Measurements from ENCODE around the gene EVPLL. TPM values are rescaled to one million over a fixed set of nuclear protein-coding genes. Genes with fewer than 3 reads are reported as not detected.
"Not testable (repeated sequence)": the region's sequence is repeated elsewhere in the genome, so short reads cannot be mapped to it uniquely, and the experiment has no call there.

EVPLL gene
- total and polyA plus RNA-seq, 2 donors from 2014 or later: 0.82 to 1.2 TPM

- Histone ChIP-seq H3K27ac (ENCODE audit: low read depth in 2 of 2, low read length in 2 of 2) (no peak overlapping the region), H3K27me3 (ENCODE audit: control insufficient read depth, insufficient read depth, low read length) (no peaks in the 10 kb centered on the region), H3K9me3 (ENCODE audit: control insufficient read depth in 2 of 3, insufficient read depth in 1 of 3, low read length in 3 of 3) (no peaks in the 10 kb centered on the region), H3K4me1 (ENCODE audit: control insufficient read depth in 2 of 3, insufficient read depth in 2 of 3, low read depth in 1 of 3, low read length in 3 of 3) (peaks cover 0 to 10% (median 9%) of the 10 kb centered on the region in 3 donors), H3K9ac (ENCODE audit: low read length in 3 of 3) (no peak overlapping the region), H3K4me3 (ENCODE audit: low read length in 3 of 3) (no peak overlapping the region), H3K36me3 (ENCODE audit: control insufficient read depth in 2 of 3, insufficient read depth in 3 of 3, low read length in 3 of 3) (no peaks in the 10 kb centered on the region)
- FAIRE-seq (no peak), DNase-seq (no peak)
- intact Hi-C loops (cut with DNase I): no loop called here
- TF ChIP-seq CTCF (IDR thresholded peaks at IDR 0.05; ENCODE audit: borderline replicate concordance, extremely low read depth, insufficient read depth): no peak
Measured at GRCh38 chr17:18374216-18374615, 3.4 kb upstream of the EVPLL start.

DNA sequence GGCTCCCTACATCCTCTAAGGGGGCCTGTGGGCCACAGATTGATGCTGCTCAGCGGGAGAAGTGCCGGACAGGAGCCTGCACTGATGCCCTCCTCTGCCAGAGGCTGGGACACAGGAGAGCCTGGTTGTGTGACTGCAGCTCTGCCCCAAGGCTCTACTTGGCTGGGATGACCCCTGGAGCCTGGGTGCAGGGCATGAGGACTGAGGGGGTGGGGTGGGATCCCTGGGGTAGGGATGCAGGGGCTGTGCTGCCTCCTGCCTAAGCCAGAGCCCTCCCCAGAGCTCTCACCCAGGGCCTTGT is 577 bp downstream of the EVPLL start:
- no peak for DNase-seq
- no peak for TF ChIP-seq CTCF (IDR thresholded peaks at IDR 0.05; ENCODE audit: borderline replicate concordance, extremely low read depth, insufficient read depth)
- Histone ChIP-seq H3K9me3 (ENCODE audit: control insufficient read depth in 2 of 3, insufficient read depth in 1 of 3, low read length in 3 of 3) (no peaks in the 10 kb centered on the region), H3K4me1 (ENCODE audit: control insufficient read depth in 2 of 3, insufficient read depth in 2 of 3, low read depth in 1 of 3, low read length in 3 of 3) (peaks cover 0 to 10% (median 9%) of the 10 kb centered on the region in 3 donors), H3K4me3 (ENCODE audit: low read length in 3 of 3) (no peak overlapping the region), H3K27me3 (ENCODE audit: control insufficient read depth, insufficient read depth, low read length) (no peaks in the 10 kb centered on the region), H3K9ac (ENCODE audit: low read length in 3 of 3) (no peak overlapping the region), H3K27ac (ENCODE audit: low read depth in 2 of 2, low read length in 2 of 2) (peak overlapping the region in 1 of 2 donors; percentile 77), H3K36me3 (ENCODE audit: control insufficient read depth in 2 of 3, insufficient read depth in 3 of 3, low read length in 3 of 3) (no peaks in the 10 kb centered on the region)
- intact Hi-C loops (cut with DNase I): no loop called here
- FAIRE-seq: no peak

DNA sequence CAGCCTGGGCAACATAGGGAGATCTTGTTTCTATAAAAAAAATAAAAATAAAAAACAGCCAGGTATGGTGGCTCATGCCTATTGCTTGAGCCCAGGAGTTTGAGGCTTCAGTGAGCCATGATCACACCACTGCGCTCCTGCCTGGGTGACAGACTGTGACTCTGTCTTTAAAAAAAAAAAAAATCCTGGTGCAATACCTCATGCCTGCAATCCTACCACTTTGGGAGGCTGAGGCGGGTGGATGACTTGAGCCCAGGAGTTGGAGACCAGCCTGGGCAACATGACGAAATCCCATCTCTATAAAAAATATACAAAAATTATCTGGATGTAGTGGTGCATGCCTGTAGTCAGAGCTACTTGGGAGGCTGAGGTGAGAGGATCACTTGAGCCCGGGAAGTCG is 1.0 kb downstream of the EVPLL start:
- H3K4me1 ChIP-seq (ENCODE audit: control insufficient read depth in 2 of 3, insufficient read depth in 2 of 3, low read depth in 1 of 3, low read length in 3 of 3); H3K36me3 ChIP-seq (ENCODE audit: control insufficient read depth in 2 of 3, insufficient read depth in 3 of 3, low read length in 3 of 3); FAIRE-seq; H3K9ac ChIP-seq (ENCODE audit: low read length in 3 of 3); H3K27me3 ChIP-seq (ENCODE audit: control insufficient read depth, insufficient read depth, low read length); H3K9me3 ChIP-seq (ENCODE audit: control insufficient read depth in 2 of 3, insufficient read depth in 1 of 3, low read length in 3 of 3); H3K27ac ChIP-seq (ENCODE audit: low read depth in 2 of 2, low read length in 2 of 2); intact Hi-C loops (cut with DNase I); H3K4me3 ChIP-seq (ENCODE audit: low read length in 3 of 3); DNase-seq: not testable (repeated sequence)

GRCh38 chr17:18379246-18380146 is 1.9 kb downstream of the EVPLL start:
- no peak for FAIRE-seq
- DNase-seq: no peak

More at GRCh38 chr17:18379246-18380146, 1.9 kb downstream of the EVPLL start:
- no peaks in the 10 kb centered on the region for H3K27me3 ChIP-seq (ENCODE audit: control insufficient read depth, insufficient read depth, low read length)
- no peak for TF ChIP-seq CTCF (IDR thresholded peaks at IDR 0.05; ENCODE audit: borderline replicate concordance, extremely low read depth, insufficient read depth)
- H3K4me1 ChIP-seq (ENCODE audit: control insufficient read depth in 2 of 3, insufficient read depth in 2 of 3, low read depth in 1 of 3, low read length in 3 of 3): peaks cover 0 to 10% (median 9%) of the 10 kb centered on the region in 3 donors
- H3K4me3 ChIP-seq (ENCODE audit: low read length in 3 of 3): no peak overlapping the region
- H3K9ac ChIP-seq (ENCODE audit: low read length in 3 of 3): no peak overlapping the region
- intact Hi-C loops (cut with DNase I): no loop called here
- no peak overlapping the region for H3K27ac ChIP-seq (ENCODE audit: low read depth in 2 of 2, low read length in 2 of 2)
- no peaks in the 10 kb centered on the region for H3K36me3 ChIP-seq (ENCODE audit: control insufficient read depth in 2 of 3, insufficient read depth in 3 of 3, low read length in 3 of 3)
- H3K9me3 ChIP-seq (ENCODE audit: control insufficient read depth in 2 of 3, insufficient read depth in 1 of 3, low read length in 3 of 3): no peaks in the 10 kb centered on the region
